ENCODE measurements around the gene FSCN2. TPM values are rescaled to one million over a fixed set of nuclear protein-coding genes. Genes with fewer than 3 reads are reported as not detected.

FSCN2 gene
- total and polyA plus RNA-seq, 2 donors (not counting 3 experiments of a cell fraction or from before 2014, with no cell fraction given) = 0.32 to 0.71 TPM

GRCh38 chr17:81481073-81481799 is 46.9 kb upstream of the FSCN2 start:
- H3K4me2 ChIP-seq (ENCODE audit: insufficient read depth, low read length) = peak overlapping the region; percentile 73
- DNase-seq (ENCODE audit: low read depth, low spot score) (peak; percentile 64), FAIRE-seq (peak; percentile 75)
- H3K79me2 ChIP-seq (ENCODE audit: control insufficient read depth, insufficient read depth, low read length) = no peaks in the 10 kb centered on the region
- H3K9ac ChIP-seq (replicated peaks; ENCODE audit: extremely low read depth, insufficient read depth, low read length) = no peak overlapping the region
- intact Hi-C loops (cut with micrococcal nuclease) (loop anchor here (5.0 kb wide), 1 partner anchor 39 kb away; no protein-coding TSS in a partner anchor), dilution Hi-C loops (cut with MboI; ENCODE audit: extremely low pct_ligation_motif_present, low sequenced_read_pairs) (no loop called here)
- H3K36me3 ChIP-seq (ENCODE audit: control insufficient read depth in 2 of 2, extremely low read depth in 1 of 2, insufficient read depth in 2 of 2, low read length in 2 of 2) = no peaks in the 10 kb centered on the region
- H3K4me3 ChIP-seq (replicated peaks in 1 of 3; ENCODE audit: insufficient read depth in 1 of 3, low read depth in 1 of 3, low read length in 3 of 3) = peak overlapping the region; percentile 36 to 56 (median 37)
- H3K27ac ChIP-seq (ENCODE audit: insufficient read depth, low read depth, low read length) = no peak overlapping the region
- peaks cover 0 to 1% of the 10 kb centered on the region in 2 experiments for H3K27me3 ChIP-seq (ENCODE audit: control insufficient read depth in 2 of 2, insufficient read depth in 2 of 2, low read length in 2 of 2)
- BruUV-seq (replicated peaks) = no TSS peak
- H3K9me3 ChIP-seq (replicated peaks; ENCODE audit: control insufficient read depth, insufficient read depth, low read length) = no peaks in the 10 kb centered on the region
- no peaks in the 10 kb centered on the region for H3K9me1 ChIP-seq (replicated peaks; ENCODE audit: control insufficient read depth, extremely low read depth, insufficient read depth, low read length)
- ChIA-PET CTCF (interaction anchor here (1.0 to 6.8 kb wide), 2 partner anchors 40 to 226 kb away, joined by 3 to 117 read pairs; no protein-coding TSS in a partner anchor), POLR2A (interaction anchor here (1.2 kb wide), 1 partner anchor 86 kb away, joined by 5 read pairs; the partner anchor contains the start of gene BAHCC1)
- H3K4me1 ChIP-seq (ENCODE audit: control insufficient read depth, extremely low read depth, insufficient read depth, low read length) = peaks cover 11% of the 10 kb centered on the region
- TF ChIP-seq CTCF (IDR thresholded peaks at IDR 0.05; ENCODE audit: extremely low read depth in 1 of 2, insufficient read depth in 1 of 2, low read depth in 1 of 2, low read length in 2 of 2) (no peak), MAX (IDR thresholded peaks at IDR 0.05; ENCODE audit: insufficient read depth, insufficient read length) (peak; percentile 72), EZH2 (IDR thresholded peaks at IDR 0.05; ENCODE audit: borderline replicate concordance, low read depth, low read length, severe bottlenecking) (no peak), FOS (IDR thresholded peaks at IDR 0.05; ENCODE audit: borderline replicate concordance, insufficient read depth, low read length) (no peak), MYC (IDR thresholded peaks at IDR 0.05; ENCODE audit: low read depth, low read length) (no peak), POLR2AphosphoS5 (IDR thresholded peaks at IDR 0.05; ENCODE audit: insufficient read depth, low read depth, low read length) (peak; percentile 47), GATA2 (IDR thresholded peaks at IDR 0.05; ENCODE audit: insufficient read depth, insufficient read length, low read depth, low read length) (no peak), JUN (IDR thresholded peaks at IDR 0.05; ENCODE audit: borderline replicate concordance, insufficient read depth, insufficient read length, low read depth) (no peak)
- peak overlapping the region; percentile 93 for H2AFZ ChIP-seq (ENCODE audit: low read depth, low read length)
- no peaks in the 10 kb centered on the region for H4K20me1 ChIP-seq (replicated peaks; ENCODE audit: control insufficient read depth, extremely low read depth, insufficient read depth, low read length)

All from endothelial cell of umbilical vein (primary cell).